ENCODE data around the gene DMAC2. TPM values are rescaled to one million over a fixed set of nuclear protein-coding genes. Genes with fewer than 3 reads are reported as not detected.

The DMAC2 gene
- total RNA-seq, 4 donors from 2014 or later, result 28.8 to 38.7 (median 35.7) TPM

- WGBS, 2 donors, result 4 to 5% methylated on average over 22 of the region's 22 CpGs
- TF ChIP-seq CTCF (IDR thresholded peaks at IDR 0.05), result peak; percentile 93 to 99 (median 94)
- TF ChIP-seq EP300 (IDR thresholded peaks at IDR 0.05), result no peak
- peak; percentile 56 to 74 for DNase-seq (ENCODE audit: low spot score in 2 of 2)
Measured at GRCh38 chr19:41449079-41449864, 9.6 kb upstream of the DMAC2 start.

GRCh38 chr19:41447732-41448332, 8.1 kb upstream of the DMAC2 start:
- Histone ChIP-seq H3K9me3 (no peaks in the 10 kb centered on the region), H3K36me3 (no peaks in the 10 kb centered on the region), H3K27ac (no peak overlapping the region), H3K27me3 (peaks cover 0 to 6% of the 10 kb centered on the region in 2 donors), H3K4me1 (peaks cover 0 to 11% (median 0%) of the 10 kb centered on the region in 4 donors), H3K4me3 (peak overlapping the region in 1 of 4 donors; percentile 9)
- TF ChIP-seq EP300 (IDR thresholded peaks at IDR 0.05), result no peak
- TF ChIP-seq CTCF (IDR thresholded peaks at IDR 0.05), result no peak
- TF ChIP-seq POLR2A (IDR thresholded peaks at IDR 0.05), result no peak
- DNase-seq (ENCODE audit: low spot score in 2 of 2), result no peak
- 62 to 66% methylated on average over 12 of the region's 12 CpGs for WGBS, 2 donors

More at GRCh38 chr19:41449079-41449864, 9.6 kb upstream of the DMAC2 start:
- peaks cover 0 to 6% of the 10 kb centered on the region in 2 donors for H3K27me3 ChIP-seq
- peak overlapping the region in 1 of 4 donors; percentile 31 for H3K4me3 ChIP-seq
- peaks cover 0 to 11% (median 0%) of the 10 kb centered on the region in 4 donors for H3K4me1 ChIP-seq
- no peaks in the 10 kb centered on the region for H3K36me3 ChIP-seq
- H3K9me3 ChIP-seq, result no peaks in the 10 kb centered on the region
- H3K27ac ChIP-seq, result no peak overlapping the region

GRCh38 chr19:41445575-41445974, 5.9 kb upstream of the DMAC2 start:
- WGBS, 2 donors, result 63 to 71% methylated on average over 5 of the region's 5 CpGs
- peaks cover 0 to 11% (median 0%) of the 10 kb centered on the region in 4 donors for H3K4me1 ChIP-seq
- H3K4me3 ChIP-seq, result no peak overlapping the region
- DNase-seq (ENCODE audit: low spot score in 2 of 2), result no peak
- TF ChIP-seq CTCF (IDR thresholded peaks at IDR 0.05) (no peak), POLR2A (IDR thresholded peaks at IDR 0.05) (no peak), EP300 (IDR thresholded peaks at IDR 0.05) (no peak)
- H3K9me3 ChIP-seq, result no peaks in the 10 kb centered on the region
- H3K36me3 ChIP-seq, result no peaks in the 10 kb centered on the region
- H3K27me3 ChIP-seq, result peaks cover 0 to 6% of the 10 kb centered on the region in 2 donors
- no peak overlapping the region for H3K27ac ChIP-seq

- H3K4me3 ChIP-seq, result peak overlapping the region in 1 of 4 donors; percentile 12
- no peak for DNase-seq (ENCODE audit: low spot score in 2 of 2)
- H3K27me3 ChIP-seq, result peaks cover 0 to 6% of the 10 kb centered on the region in 2 donors
Measured at GRCh38 chr19:41443813-41444455, 4.2 kb upstream of the DMAC2 start.

More at GRCh38 chr19:41443813-41444455, 4.2 kb upstream of the DMAC2 start:
- no peaks in the 10 kb centered on the region for H3K36me3 ChIP-seq
- peaks cover 0 to 13% (median 0%) of the 10 kb centered on the region in 4 donors for H3K4me1 ChIP-seq
- WGBS, 2 donors, result 67 to 69% methylated on average over 6 of the region's 6 CpGs
- TF ChIP-seq POLR2A (IDR thresholded peaks at IDR 0.05) (no peak), CTCF (IDR thresholded peaks at IDR 0.05) (no peak), EP300 (IDR thresholded peaks at IDR 0.05) (no peak)
- H3K27ac ChIP-seq, result no peak overlapping the region
- H3K9me3 ChIP-seq, result no peaks in the 10 kb centered on the region
